Neural crest cell (in vitro differentiated cells): ENCODE results near the gene NUDT6. TPM values are rescaled to one million over a fixed set of nuclear protein-coding genes. Genes with fewer than 3 reads are reported as not detected.
A peak's percentile ranks its signal among the peaks of the same experiment; 100 is the strongest.

Source experiments
- DNase-seq: peaks from one replicate; pipeline ENCODE4 v3.0.0; 2021; ENCODE audit warnings: low read depth, mixed read lengths, low spot score
- H3K27ac Mint-ChIP-seq: one replicate; pipeline ENCODE4 v1.8.0; 2021; ENCODE audit warnings: mild to moderate bottlenecking, mixed read lengths; ENCODE audit not compliant: unreplicated experiment
- H3K27me3 Mint-ChIP-seq: 2 replicates; pipeline ENCODE4 v1.8.0; 2021; ENCODE audit warnings: low read depth, mild to moderate bottlenecking, mixed read lengths
- H3K36me3 Mint-ChIP-seq: 2 replicates; pipeline ENCODE4 v1.8.0; 2021; ENCODE audit warnings: low read depth, mild to moderate bottlenecking, mixed read lengths
- H3K4me1 Mint-ChIP-seq: 2 replicates; pipeline ENCODE4 v1.8.0; 2021; ENCODE audit warnings: mixed read lengths
- H3K4me3 Mint-ChIP-seq: one replicate; pipeline ENCODE4 v1.8.0; 2021; ENCODE audit warnings: mild to moderate bottlenecking, mixed read lengths
- H3K9me3 Mint-ChIP-seq: 2 replicates; pipeline ENCODE4 v1.8.0; 2021; ENCODE audit warnings: mixed read lengths
- long read RNA-seq: library from polyadenylated mRNA; unstranded; transcript quantifications from one replicate; pipeline ENCODE4 v2.0.0, GENCODE V29; 2020
- total RNA-seq: library from RNA; stranded (reverse); gene quantifications from 2 replicates; pipeline ENCODE4 v1.2.1, GENCODE V29; 2021
- TF ChIP-seq, protein P1 (sequence below): fragments of 200-600 bp; sonication (generic); conservative IDR thresholded peaks from 2 replicates; pipeline ENCODE4 v1.5.0; 2021; ENCODE audit warnings: antibody characterized with exemption, mild to moderate bottlenecking

Gene NUDT6, protein sequence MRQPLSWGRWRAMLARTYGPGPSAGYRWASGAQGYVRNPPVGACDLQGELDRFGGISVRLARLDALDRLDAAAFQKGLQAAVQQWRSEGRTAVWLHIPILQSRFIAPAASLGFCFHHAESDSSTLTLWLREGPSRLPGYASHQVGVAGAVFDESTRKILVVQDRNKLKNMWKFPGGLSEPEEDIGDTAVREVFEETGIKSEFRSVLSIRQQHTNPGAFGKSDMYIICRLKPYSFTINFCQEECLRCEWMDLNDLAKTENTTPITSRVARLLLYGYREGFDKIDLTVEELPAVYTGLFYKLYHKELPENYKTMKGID
- 10.2 and 11.0 TPM in 2 replicates for total RNA-seq
- long read RNA-seq, transcript NUDT6-201 (5 exons, 1,169 nt) = major isoform, 7 of 17 reads
- long read RNA-seq, transcript NUDT6-202 (5 exons, 1,065 nt) = minor isoform, 6 of 17 reads
- long read RNA-seq, partial matches to known transcripts = 0 of 17 reads
- long read RNA-seq, other reads (novel, unspliced or antisense) = 4 of 17 reads

DNA sequence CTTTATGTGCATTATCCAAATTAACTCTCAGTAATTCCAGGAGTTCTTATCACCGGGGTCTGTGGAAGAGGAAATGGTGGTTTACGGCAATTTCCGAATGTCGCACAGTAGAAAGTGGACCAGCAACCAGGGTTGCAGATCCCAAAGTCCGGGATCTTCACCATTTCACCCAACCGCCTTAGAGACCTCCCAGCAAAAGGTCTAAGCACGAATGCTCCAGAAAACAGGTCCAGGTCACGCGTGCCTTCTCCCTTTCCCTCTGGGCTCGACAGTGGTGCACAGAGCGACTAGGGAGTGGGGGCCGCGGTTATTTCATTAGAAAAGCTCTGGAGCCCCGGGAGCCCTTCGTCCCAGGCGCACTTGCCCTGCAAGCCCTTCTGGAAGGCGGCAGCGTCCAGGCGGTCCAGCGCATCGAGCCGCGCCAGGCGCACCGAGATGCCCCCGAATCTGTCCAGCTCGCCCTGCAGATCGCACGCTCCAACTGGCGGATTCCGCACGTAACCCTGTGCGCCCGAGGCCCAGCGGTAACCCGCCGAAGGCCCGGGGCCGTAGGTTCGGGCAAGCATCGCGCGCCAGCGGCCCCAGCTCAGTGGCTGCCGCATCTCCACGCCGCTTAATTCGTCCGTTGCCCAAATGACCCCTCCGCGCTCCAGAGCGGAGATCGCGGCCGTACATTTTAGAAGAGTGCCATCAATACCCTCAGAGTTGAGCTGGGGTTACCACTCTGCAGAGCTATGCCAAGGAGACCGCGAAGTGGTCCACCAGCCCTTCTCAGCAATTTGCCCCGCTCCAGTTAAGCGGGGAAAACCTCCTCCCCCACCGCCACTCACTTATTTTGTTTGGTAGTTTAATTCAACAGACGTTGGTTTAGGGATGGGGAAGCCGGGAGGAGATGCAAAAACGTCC, at the start of gene NUDT6:
TSS of gene NUDT6 (minus strand) at position 627 of the 906 bp plus-strand sequence. CDS start at position 602, 25 bp downstream.
- peak; percentile 50 for DNase-seq
- Mint-ChIP-seq H3K4me3 (no peak within 1 kb of the TSS), H3K27me3 (no peaks in the 10 kb centered on the region), H3K9me3 (no peaks in the 10 kb centered on the region), H3K36me3 (no peaks in the 10 kb centered on the region), H3K27ac (peak within 1 kb of the TSS; percentile 98), H3K4me1 (peaks cover 21% of the 10 kb centered on the region)
- TF ChIP-seq, protein P1, sequence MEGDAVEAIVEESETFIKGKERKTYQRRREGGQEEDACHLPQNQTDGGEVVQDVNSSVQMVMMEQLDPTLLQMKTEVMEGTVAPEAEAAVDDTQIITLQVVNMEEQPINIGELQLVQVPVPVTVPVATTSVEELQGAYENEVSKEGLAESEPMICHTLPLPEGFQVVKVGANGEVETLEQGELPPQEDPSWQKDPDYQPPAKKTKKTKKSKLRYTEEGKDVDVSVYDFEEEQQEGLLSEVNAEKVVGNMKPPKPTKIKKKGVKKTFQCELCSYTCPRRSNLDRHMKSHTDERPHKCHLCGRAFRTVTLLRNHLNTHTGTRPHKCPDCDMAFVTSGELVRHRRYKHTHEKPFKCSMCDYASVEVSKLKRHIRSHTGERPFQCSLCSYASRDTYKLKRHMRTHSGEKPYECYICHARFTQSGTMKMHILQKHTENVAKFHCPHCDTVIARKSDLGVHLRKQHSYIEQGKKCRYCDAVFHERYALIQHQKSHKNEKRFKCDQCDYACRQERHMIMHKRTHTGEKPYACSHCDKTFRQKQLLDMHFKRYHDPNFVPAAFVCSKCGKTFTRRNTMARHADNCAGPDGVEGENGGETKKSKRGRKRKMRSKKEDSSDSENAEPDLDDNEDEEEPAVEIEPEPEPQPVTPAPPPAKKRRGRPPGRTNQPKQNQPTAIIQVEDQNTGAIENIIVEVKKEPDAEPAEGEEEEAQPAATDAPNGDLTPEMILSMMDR = no peak

DNA sequence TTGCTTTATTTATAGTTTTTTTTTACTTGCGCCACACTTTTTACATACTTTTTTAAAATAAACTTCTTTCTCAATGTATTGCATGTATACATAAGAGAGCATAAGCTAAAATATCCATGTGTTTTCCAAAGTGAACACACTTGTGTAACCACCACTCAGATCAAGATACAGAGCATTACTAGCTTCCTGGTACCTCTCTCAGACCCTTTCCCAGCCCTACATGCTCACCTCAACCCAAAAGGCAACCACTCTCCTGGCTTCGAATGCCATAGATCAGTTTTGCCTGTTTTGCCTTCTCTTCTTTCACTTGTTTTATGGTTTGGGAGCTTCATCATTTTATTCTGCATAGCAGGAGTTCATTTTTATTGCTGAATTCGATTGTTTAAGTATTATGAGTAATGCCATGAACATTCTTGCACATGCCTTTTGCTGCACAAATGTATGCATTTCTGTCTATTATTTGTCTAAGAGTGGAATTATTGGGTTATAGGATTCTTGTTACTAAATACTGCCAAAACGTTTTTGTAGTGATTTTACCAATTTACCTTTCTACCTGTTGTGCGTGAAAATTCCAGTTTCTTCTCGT, 45.9 kb upstream of the NUDT6 start:
- Mint-ChIP-seq H3K4me3 (no peak overlapping the region), H3K36me3 (peaks cover 2% of the 10 kb centered on the region), H3K9me3 (no peaks in the 10 kb centered on the region), H3K27ac (no peak overlapping the region), H3K4me1 (no peaks in the 10 kb centered on the region), H3K27me3 (no peaks in the 10 kb centered on the region)
- no peak for DNase-seq
- TF ChIP-seq, protein P1 = no peak

DNA sequence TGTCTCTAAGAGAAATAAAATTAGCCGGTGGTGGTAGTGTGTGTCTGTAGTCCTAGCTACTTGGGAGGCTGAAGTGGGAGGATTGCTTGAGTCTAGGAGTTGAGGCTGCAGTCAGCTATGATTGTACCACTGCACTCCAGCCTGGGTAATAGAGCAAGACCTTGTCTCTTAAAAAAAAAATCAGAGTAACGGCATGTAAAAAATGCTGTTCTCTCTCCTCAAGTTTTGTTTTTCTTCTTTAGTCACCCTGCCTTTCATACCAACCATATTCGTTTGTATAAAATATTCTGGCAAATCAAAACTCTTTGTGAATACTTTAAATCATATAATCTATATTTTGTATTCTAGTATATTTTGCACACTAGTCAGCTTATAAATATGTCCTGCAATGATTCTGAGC, 44.8 kb upstream of the NUDT6 start:
- H3K4me1 Mint-ChIP-seq = no peaks in the 10 kb centered on the region
- H3K36me3 Mint-ChIP-seq = peaks cover 9% of the 10 kb centered on the region
- no peaks in the 10 kb centered on the region for H3K9me3 Mint-ChIP-seq
- H3K4me3 Mint-ChIP-seq = no peak overlapping the region
- H3K27me3 Mint-ChIP-seq = no peaks in the 10 kb centered on the region
- no peak for DNase-seq
- H3K27ac Mint-ChIP-seq = no peak overlapping the region
- TF ChIP-seq, protein P1 = no peak

DNA sequence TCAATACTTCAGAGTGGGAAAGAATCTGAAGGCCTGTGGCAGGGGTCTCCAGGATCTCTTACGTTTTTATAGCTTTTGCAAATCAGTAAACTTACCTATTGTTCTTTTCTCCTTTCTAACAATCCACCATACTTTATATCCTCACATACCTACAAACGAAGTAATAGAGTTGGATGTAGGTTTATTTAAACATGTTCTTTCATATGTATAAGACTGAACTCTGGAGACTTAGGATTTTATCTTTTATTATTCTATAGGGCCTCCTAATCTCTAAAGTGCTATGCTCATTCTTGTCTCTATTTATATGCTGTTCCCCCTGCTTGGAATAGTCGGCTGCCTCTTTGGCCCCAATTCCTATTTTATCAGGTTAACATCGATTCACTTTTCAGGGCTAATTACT, 43.8 kb upstream of the NUDT6 start:
- TF ChIP-seq, protein P1 = no peak
- Mint-ChIP-seq H3K27ac (no peak overlapping the region), H3K4me3 (no peak overlapping the region), H3K4me1 (no peaks in the 10 kb centered on the region), H3K9me3 (no peaks in the 10 kb centered on the region), H3K36me3 (peaks cover 17% of the 10 kb centered on the region), H3K27me3 (no peaks in the 10 kb centered on the region)
- DNase-seq = no peak

DNA sequence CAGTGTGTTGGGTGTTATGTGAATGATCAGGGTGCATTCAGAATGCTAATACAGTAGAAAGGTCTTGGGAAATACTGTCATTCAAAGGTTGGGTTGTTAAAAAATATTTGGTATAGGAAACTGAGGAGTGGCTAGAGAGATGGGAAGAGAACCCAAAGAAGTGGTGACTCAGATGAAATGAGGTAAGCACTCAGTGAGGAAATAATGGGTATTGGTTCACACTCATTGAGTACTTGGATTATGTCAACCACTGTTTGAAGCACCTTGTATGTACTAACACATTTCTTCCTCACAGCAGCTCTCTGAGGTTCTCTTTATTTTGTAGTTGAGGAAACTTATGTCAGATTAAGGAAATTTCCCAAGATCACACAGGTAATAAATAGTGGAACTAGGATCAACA, 40.8 kb upstream of the NUDT6 start:
- no peak overlapping the region for H3K27ac Mint-ChIP-seq

More for the DNA sequence above, 40.8 kb upstream of the NUDT6 start:
- Mint-ChIP-seq H3K36me3 (peaks cover 20% of the 10 kb centered on the region), H3K4me3 (no peak overlapping the region), H3K4me1 (peaks cover 8% of the 10 kb centered on the region), H3K9me3 (no peaks in the 10 kb centered on the region), H3K27me3 (no peaks in the 10 kb centered on the region)
- TF ChIP-seq, protein P1 = no peak
- no peak for DNase-seq
